ENCODE data around the gene FBXL16. TPM values are rescaled to one million over a fixed set of nuclear protein-coding genes. Genes with fewer than 3 reads are reported as not detected.

Gene FBXL16
- total and polyA plus RNA-seq, 9 of the 15 experiments (the other 6 are each of a cell fraction or from before 2014, with no cell fraction given), result 0.21 to 8.2 (median 1.7) TPM

DNA sequence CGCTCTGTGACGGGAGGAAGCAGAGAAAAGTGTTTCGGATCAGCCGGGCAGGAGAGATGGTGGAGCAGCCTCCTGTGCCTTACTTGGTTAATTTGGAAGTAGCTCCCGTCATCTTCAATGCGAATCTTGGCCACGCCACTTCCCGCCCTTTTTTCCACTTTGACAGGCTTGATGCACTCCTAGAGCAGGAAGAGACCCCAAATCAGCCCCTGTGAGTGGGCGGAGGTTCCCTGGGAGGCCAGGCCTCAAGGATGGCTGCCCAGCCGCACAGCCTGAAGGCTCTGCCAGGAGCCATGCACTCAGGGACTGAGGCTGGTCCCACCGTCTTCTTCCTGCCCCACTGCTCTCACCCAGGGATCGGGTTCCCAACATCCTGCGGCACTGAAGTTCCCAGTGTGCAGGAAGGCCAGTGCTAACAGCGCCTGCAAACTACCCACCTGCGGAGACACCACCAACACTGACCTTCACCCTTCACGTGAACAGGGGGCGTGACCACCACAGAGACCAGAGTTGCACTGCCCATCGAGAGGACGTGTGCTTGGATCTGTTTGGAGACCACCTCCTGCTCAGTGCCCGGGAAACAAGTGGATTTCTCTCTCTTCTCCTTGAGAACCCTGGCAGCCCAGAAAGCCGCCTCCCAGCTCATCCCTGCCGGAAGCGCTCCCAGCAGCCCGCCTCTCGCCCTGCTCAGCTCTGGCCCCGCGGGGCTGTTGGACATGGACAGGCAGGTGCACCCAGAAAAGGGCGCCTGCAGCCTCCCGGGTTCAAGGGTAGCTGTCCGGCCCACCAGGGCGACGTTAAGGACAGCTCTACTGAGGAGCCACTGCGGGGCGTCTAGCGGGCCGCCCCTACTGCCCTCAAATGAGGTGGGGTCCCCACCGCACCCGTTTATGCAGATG, 34.2 kb upstream of the FBXL16 start:
- DNase-seq (ENCODE audit: extremely low read depth in 1 of 4, low spot score in 3 of 4) (no peak), ATAC-seq (peak; percentile 38), FAIRE-seq (no peak)
- peaks cover 43% of the 10 kb centered on the region; the same call in 2 of the 3 replicates for H3K36me3 ChIP-seq (ENCODE audit: control insufficient read depth, insufficient read depth, low read length)
- peak overlapping the region; percentile 90 for H3K27ac ChIP-seq (ENCODE audit: extremely low read depth, low read depth, low read length)
- H3K4me2 ChIP-seq (ENCODE audit: insufficient read depth, low read length), result peak overlapping the region; percentile 85
- WGBS (ENCODE audit: insufficient coverage, low coverage, missing lambda C conversion rate), result 49% methylated on average over 32 of the region's 38 CpGs
- no peaks in the 10 kb centered on the region; the same call in 1 of the 2 replicates for H4K20me1 ChIP-seq (replicated peaks; ENCODE audit: control insufficient read depth, insufficient read depth, low read length)
- POLR2A ChIA-PET, result interaction anchor here (0.5 to 1.9 kb wide), 11 partner anchors 8 to 67 kb away, joined by 3 to 11 read pairs (median 3); no protein-coding TSS in a partner anchor
- peaks cover 18 to 85% of the 10 kb centered on the region in 2 experiments for H3K4me1 ChIP-seq (replicated peaks in 1 of 2; ENCODE audit: control insufficient read depth in 2 of 2, insufficient read depth in 2 of 2, low read length in 2 of 2)
- no TSS peak for BruUV-seq (replicated peaks)
- H3K9ac ChIP-seq (ENCODE audit: insufficient read depth in 1 of 2, low read depth in 2 of 2, low read length in 2 of 2), result peak overlapping the region; percentile 87 to 95
- H3K9me3 ChIP-seq (replicated peaks; ENCODE audit: control insufficient read depth, insufficient read depth, low read depth, low read length), result no peaks in the 10 kb centered on the region
- peak overlapping the region; percentile 96 for H3K4me3 ChIP-seq
- in situ Hi-C loops (cut with MboI), result loop anchor here (5.0 kb wide), 1 partner anchor 47 kb away; the partner anchor contains the start of genes CHTF18 and RPUSD1
- H2AFZ ChIP-seq (ENCODE audit: low read depth, low read length), result peak overlapping the region; percentile 86
- no peaks in the 10 kb centered on the region for H3K27me3 ChIP-seq (ENCODE audit: control insufficient read depth in 2 of 2, insufficient read depth in 2 of 2, low read length in 2 of 2)
- H3K79me2 ChIP-seq (ENCODE audit: control insufficient read depth, insufficient read depth, low read length), result peaks cover 15% of the 10 kb centered on the region
- intact Hi-C loops (cut with micrococcal nuclease), result no loop called here
- CTCF ChIA-PET (ENCODE audit: low intra/inter-chr PET ratio), result interaction anchor here (0.9 to 1.1 kb wide), 2 partner anchors 25 to 348 kb away, joined by 3 to 4 read pairs; partner anchors contain the start of gene METRN
- peaks cover 6% of the 10 kb centered on the region for H3K9me1 ChIP-seq (ENCODE audit: control insufficient read depth, insufficient read depth, low read length)
- TF ChIP-seq SNRNP70 (optimal IDR thresholded peaks at IDR 0.05; ENCODE audit: low read depth, low read length), result no peak
- no peak for TF ChIP-seq EP400 (IDR thresholded peaks at IDR 0.05)
- TF ChIP-seq STAG1 (CRISPR knock-in tag; IDR thresholded peaks at IDR 0.05; ENCODE audit: borderline replicate concordance), result 0 out of 2 replicates have a peak, but pooled peaks have one; percentile 19
- peak; percentile 68; the same call in 1 of the 2 replicates for TF ChIP-seq KAT7 (CRISPR knock-in tag; IDR thresholded peaks at IDR 0.05; ENCODE audit: borderline replicate concordance)
- TF ChIP-seq XRCC5 (IDR thresholded peaks at IDR 0.05; ENCODE audit: low read depth, low read length), result 0 out of 2 replicates have a peak, but pooled peaks have one; percentile 4
- TF ChIP-seq FOXA1 (IDR thresholded peaks at IDR 0.05; ENCODE audit: borderline replicate concordance), result no peak
- TF ChIP-seq ZFPM2 (CRISPR knock-in tag; IDR thresholded peaks at IDR 0.05), result no peak
- no peak for TF ChIP-seq ZNF407 (IDR thresholded peaks at IDR 0.05; ENCODE audit: low read depth)
- TF ChIP-seq, protein P1, sequence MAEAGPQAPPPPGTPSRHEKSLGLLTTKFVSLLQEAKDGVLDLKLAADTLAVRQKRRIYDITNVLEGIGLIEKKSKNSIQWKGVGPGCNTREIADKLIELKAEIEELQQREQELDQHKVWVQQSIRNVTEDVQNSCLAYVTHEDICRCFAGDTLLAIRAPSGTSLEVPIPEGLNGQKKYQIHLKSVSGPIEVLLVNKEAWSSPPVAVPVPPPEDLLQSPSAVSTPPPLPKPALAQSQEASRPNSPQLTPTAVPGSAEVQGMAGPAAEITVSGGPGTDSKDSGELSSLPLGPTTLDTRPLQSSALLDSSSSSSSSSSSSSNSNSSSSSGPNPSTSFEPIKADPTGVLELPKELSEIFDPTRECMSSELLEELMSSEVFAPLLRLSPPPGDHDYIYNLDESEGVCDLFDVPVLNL (CRISPR knock-in tag; IDR thresholded peaks at IDR 0.05; ENCODE audit: low read depth), result no peak
- no peak for TF ChIP-seq ZNF77 (CRISPR knock-in tag; IDR thresholded peaks at IDR 0.05)
- peak; percentile 18; the same call in 1 of the 2 replicates for TF ChIP-seq BHLHE40 (IDR thresholded peaks at IDR 0.05; ENCODE audit: low read length)
- TF ChIP-seq CBFB (CRISPR knock-in tag; IDR thresholded peaks at IDR 0.05), result no peak

Data from K562 (cell line).